ENCODE measurements around the gene KPNB1.

DNA sequence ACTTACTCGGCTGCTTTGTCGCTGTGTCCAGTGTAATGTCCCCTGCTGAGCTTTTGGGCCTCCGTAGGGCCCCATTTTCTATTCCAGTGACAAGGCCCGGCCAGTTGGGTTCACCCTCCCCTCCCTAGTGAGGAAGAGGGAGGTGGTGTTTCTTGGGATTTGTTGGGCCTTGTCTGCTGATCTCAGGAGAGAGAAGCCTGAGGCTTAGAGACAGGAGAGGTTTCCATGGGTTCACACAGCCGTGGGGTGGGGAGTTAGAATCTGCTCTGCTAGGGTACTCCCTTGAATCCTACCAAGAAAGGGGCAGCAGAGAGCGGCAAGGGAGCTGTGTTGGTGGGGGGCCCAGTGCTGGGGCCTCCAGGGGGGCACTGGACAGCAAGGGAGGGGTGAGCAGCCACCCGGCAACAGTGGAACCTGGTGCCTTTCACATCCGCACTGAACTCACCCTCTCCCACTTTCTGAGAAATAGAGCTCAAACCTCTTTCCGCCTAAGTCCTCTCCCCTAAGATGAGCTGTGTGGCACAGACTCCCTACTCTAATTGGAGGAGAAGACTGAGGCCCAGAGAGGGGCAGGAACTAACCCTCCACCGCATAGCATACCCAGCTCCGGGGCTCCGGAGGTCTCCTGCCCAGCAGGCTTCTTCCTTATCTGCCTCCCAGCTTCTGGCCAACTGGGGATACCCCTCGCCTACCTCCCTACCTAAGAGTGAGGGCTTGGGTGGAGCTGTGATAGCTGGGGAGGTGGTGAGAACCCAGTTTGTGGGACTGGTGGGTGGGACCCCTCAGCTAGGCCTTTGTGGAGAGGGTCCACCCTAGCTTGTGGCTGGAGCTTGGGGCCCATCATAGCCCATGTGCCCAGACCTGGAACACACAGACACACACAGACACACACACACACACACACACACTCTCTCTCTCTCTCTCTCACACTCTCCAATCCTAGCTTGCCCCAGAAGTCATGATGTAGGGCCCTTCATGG, 51.0 kb downstream of the KPNB1 start:
- TF ChIP-seq EZH2 (IDR thresholded peaks at IDR 0.05; ENCODE audit: borderline replicate concordance, low read depth, low read length, severe bottlenecking): no peak
- TF ChIP-seq, protein P1, sequence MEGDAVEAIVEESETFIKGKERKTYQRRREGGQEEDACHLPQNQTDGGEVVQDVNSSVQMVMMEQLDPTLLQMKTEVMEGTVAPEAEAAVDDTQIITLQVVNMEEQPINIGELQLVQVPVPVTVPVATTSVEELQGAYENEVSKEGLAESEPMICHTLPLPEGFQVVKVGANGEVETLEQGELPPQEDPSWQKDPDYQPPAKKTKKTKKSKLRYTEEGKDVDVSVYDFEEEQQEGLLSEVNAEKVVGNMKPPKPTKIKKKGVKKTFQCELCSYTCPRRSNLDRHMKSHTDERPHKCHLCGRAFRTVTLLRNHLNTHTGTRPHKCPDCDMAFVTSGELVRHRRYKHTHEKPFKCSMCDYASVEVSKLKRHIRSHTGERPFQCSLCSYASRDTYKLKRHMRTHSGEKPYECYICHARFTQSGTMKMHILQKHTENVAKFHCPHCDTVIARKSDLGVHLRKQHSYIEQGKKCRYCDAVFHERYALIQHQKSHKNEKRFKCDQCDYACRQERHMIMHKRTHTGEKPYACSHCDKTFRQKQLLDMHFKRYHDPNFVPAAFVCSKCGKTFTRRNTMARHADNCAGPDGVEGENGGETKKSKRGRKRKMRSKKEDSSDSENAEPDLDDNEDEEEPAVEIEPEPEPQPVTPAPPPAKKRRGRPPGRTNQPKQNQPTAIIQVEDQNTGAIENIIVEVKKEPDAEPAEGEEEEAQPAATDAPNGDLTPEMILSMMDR (IDR thresholded peaks at IDR 0.05; ENCODE audit: borderline replicate concordance, extremely low read depth, low read length, poor library complexity, severe bottlenecking): no peak
